Stimulated activated CD4-positive, alpha-beta T cell treated with anti-CD3 and anti-CD28 coated beads, TNF-alpha, amount 100 ng/mL, for 24 hours (primary cell): Measurements from ENCODE around the gene ARG1.
A peak's percentile ranks its signal among the peaks of the same experiment; 100 is the strongest.
"Not testable (repeated sequence)": the region's sequence is repeated elsewhere in the genome, so short reads cannot be mapped to it uniquely, and the experiment has no call there.

ENCODE experiments used
- DNase-seq, 3 experiments: peaks; one replicate each; pipeline ENCODE4 v3.0.0-alpha.2; 2020; ENCODE audit warnings: low read depth in 3 of 3

Gene ARG1

DNA sequence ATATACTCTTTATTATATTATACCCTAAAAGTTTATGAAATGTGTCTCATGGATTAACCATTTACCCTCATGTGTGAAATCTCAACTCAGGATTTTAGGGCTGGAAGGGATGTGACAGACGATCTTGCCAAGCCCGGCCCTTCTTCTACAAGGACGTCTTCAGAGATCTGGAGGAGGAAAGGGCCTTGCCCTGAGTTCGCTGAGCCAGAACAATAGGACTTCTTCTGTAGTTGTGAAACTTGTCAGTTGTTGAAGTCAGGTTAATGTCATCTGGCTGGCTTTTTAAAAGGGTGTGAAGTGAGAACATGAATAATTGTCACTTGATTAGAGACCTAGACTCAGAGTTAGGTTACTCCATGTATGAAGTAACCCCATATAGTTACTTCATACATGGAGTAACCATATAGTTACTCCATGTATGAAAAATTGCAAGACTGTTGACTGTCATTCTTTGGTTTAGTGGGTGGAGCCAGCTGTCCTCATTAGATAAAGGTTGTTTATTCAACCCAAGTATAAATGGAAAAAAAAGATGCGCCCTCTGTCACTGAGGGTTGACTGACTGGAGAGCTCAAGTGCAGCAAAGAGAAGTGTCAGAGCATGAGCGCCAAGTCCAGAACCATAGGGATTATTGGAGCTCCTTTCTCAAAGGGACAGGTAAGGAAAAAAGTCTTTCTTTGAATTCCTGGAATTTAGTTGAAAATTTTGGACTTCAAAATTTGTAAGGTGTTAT lies at the start of gene ARG1:
Gene ARG1 (plus strand): TSS at position 541 of the 730 bp plus-strand sequence. CDS start 57 bp downstream, at position 598.
- DNase-seq: no peak

DNA sequence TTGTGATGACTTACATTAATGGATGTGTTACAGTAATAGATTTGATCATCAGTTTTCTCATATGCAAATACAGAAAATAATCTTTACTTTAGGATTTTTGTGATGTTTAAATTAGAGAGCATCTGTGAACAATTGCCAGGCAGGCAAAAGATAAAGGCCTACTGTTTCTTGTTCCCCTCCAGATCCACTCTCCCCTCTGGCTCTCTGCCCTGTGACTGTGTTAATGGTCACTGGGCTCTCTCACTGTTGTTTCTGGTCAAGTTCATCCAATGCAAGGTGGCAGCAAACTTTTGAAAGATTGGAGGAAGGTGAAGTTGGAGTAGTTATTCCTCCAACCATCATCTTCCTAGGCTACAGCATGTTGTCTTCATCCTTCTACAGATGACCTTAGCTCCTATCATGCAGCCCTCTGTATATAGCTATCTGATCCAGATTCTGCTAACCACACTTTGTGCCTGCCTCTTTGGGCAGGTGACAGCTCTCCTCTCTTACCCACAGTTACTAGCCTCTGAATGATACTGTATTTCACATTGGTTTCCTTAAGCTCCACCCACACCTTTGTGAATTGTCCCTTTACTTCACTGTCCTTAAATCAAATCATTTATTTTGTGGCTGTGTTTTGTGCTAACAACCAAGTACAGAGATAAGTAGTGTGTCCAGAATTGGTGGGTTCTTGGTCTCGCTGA lies 48.9 kb upstream of the ARG1 start:
- DNase-seq: no peak

DNA sequence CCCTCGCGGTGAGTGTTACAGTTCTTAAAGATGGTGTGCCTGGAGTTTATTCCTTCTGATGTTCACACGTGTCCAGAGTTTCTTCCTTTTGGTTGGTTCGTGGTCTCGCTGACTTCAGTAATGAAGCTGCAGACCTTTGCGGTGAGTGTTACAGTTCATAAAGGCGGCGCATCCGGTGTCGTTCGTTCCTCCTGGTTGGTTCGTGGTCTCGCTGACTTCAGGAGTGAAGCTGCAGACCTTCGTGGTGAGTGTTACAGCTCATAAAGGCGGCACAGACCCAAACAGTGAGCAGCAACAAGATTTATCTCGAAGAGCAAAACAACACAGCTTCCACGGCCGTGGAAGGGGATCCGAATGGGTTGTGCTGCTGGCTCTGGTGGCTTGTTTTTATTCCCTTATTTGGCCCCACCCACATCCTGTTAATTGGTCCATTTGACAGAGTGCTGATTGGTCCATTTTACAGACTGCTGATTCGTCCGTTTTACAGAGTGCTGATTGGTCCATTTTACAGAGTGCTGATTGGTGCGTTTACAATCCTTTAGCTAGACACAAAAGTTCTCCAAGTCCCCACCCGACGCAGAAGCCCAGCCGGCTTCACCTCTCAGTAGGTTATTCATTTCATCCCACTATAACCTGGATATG lies 48.2 kb upstream of the ARG1 start:
- DNase-seq: no peak

- not testable (repeated sequence) for DNase-seq
Observed at GRCh38 chr6:131530936-131531335, 42.1 kb upstream of the ARG1 start.

DNA sequence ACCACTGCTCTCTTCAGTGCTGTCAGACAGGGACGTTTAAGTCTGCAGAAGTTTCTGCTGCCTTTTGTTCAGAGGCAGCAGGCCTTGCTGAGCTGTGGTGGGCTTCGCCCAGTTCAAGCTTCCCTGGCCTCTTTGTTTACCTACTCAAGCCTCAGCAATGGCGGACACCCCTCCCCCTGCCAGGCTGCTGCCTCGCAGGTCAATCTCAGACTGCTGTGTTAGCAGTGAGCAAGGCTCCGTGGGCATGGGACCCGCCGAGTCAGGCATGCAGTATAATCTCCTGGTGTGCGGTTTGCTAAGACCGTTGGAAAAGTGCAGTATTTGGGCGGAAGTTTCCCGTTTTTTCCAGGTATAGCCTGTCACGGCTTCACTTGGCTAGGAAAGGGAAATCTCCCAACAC lies 41.3 kb upstream of the ARG1 start:
- not testable (repeated sequence) for DNase-seq

DNA sequence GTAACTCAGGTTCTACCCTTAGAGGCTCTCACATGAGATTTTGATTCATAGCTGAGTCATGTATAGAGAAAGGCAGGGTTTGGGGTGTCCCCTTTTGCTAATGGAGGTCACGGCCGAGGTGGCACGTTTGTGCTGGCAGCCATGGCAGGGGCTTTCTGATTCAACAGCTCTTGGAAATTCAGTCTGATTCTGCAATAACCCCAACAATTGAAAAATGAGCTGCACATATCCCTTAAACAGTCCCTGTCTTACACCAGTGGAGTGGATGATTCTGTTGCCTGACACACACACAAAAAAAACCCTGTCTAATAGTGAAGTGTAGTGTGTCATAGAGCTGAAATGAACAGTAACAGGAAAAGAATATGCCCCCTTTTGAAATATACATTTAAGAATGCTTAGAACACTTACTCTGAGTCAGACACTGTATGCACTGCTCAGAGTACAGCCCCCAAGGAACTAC lies 40.4 kb upstream of the ARG1 start:
- peak in 2 of 3 experiments; percentile 34 to 60 for DNase-seq

DNA sequence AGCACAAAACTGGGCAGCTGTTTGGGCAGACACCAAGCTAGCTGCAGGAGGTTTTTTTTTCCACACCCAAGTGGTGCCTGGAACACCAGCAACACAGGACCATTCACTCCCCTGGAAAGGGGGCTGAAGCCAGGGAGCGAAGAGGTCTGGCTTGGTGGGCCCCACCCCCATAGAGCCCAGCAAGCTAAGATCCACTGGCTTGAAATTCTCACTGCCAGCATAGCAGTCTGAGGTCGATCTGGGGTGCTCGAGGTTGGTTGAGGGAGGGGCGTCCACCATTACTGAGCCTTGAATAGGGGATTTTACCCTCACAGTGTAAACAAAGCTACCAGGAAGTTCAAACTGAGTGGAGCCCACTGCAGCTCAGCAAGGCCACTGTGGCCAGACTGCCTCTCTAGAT lies 34.4 kb upstream of the ARG1 start:
- not testable (repeated sequence) for DNase-seq

DNA sequence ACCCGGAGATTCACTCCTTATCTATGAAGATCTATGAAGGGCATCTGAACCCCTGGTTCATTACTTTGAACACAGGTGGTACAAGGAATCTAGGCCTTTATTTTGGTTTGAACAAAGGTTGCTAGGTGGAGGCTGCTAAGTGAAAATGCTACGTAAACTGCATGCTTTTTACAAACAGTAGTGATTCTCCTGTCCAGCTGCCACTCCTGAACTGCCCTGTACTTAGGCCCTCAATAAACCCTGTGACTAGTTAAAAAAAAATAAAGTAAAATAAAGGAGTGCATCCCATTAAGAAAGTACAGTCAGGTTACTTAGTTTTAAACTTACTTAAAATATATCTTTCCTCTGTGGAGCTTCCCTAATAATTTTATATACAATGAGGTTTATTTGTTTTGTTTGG lies 27.7 kb upstream of the ARG1 start:
- no peak for DNase-seq

GRCh38 chr6:131547488-131547887 lies 25.5 kb upstream of the ARG1 start:
- no peak for DNase-seq

DNA sequence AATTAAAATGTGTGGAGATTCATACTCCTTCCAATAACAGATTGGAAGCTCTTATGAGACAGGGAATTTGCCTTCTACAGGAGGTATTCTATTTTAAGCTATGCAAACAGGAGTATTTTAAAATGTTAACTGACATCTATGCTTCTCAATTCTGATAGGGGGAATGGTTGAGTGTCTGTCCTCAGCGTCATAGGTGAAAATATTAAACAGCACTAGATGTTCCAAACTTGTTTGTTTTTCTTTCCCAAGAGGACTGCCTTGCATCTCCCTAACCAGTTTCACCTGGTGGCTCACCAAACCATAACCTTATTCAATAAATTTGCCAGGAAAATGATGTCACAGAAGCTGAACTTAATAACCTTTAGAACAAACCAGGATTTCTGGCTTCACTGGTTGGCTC lies 24.6 kb upstream of the ARG1 start:
- DNase-seq: no peak

DNA sequence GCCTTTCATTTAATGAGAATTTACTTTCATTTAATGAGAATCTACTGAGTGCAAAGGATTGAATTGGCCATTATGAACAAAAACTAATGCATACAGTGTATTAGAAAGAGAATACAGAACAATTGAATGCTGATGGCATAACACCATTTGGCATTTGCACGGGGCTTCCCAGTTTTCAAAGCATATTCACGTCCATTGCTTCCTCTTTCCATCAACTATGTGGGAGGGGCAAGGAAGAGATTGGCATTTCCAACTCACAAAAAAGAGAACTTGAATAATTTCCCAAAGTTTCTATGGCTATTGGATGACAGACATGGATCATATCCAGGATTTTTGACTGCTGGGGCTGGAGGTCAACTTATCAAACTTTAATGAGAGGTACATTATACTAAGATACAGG lies 23.2 kb upstream of the ARG1 start:
- no peak for DNase-seq

DNA sequence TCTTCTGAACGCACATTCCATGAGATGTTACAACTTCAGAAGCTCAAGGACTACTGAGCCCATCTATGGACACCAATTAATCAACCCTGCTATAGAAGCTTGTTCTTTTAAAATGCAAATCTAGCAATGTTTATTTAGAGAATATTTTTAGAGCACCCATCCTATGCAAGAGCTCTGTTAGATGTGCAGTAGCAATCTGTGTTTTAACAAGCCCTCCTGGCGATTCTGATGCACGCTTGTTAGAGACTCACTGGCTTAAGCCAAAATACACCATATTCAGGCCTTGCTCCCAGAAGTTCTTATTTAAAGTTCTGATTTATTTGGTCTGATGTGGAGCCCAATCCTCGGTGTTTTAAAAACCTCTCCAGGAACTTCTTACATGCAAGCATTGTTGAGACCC lies 21.1 kb upstream of the ARG1 start:
- DNase-seq: no peak

GRCh38 chr6:131552572-131552971 lies 20.5 kb upstream of the ARG1 start:
- DNase-seq: no peak

DNA sequence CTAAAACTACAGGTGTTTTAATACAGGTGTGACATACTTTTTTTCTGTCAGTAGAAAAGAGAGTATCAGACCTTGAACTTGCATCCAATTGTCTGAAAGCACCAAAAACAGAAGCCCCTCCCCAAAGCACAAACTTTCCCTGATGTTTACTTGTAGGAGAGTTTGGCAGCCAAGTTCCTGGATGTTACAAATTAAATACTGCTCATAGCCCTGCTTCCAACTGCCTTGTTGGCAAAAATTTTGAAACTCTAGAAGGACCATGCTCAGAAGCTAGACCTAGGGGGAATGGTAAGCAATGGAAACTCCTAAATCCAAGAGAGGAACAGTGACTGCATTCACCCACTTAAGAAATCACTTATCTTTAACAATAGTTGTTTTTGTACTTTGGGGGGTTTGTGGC lies 17.0 kb upstream of the ARG1 start:
- no peak for DNase-seq

GRCh38 chr6:131558922-131559321 lies 14.1 kb upstream of the ARG1 start:
- DNase-seq: no peak

DNA sequence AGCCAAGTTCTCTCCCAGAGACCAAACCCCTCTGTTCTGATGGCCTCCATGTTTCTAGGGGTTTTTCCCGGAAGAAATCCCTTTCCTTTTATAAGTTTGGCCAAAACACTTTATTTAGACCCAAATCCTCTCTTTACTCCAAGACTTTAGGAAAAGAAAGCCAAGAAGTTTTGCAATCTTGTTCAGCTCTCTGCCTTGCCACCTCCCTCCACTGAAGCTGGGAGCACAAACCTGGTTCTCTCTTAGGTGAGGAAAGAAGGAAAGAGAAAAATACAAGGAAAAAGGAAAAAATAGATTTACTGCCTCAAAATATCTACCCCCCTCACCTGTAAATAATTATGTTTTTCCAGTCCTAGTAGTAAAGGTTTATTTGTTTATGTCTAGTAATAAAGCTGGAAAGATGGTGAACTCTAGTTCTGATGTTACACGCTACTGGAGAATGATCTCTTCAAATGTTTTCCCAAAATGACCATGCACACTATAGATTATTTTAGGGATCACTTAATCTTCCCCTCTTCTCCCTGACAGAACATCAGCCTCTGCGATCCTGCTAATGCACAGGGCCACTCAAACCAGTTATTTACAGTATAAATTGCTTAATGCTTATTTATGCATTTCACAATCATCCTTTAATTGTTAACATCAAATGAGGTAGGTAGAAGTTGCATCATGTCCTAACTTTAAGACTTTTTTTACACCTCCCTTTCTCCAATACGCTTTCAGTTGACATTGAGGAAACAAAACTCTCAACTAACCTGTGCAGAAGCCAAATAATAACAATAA lies 10.9 kb upstream of the ARG1 start:
- no peak for DNase-seq

DNA sequence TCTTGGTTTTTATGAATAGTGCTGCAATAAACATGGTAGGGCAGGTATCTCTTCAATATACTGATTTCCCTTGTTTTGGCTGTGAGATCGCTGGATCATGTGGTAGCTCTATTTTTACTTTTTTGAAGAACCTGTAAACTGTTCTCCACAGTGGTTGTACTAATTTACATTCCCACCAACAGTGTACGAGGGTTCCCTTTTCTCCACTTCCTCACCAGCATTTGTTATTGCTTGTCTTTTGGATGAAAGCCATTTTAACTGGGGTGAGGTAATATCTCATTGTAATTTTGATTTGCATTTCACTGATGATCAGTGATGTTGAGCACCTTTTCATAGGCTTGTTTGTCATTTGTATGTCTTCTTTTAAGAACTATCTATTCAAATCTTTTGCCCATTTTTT lies 8.0 kb upstream of the ARG1 start:
- no peak for DNase-seq

DNA sequence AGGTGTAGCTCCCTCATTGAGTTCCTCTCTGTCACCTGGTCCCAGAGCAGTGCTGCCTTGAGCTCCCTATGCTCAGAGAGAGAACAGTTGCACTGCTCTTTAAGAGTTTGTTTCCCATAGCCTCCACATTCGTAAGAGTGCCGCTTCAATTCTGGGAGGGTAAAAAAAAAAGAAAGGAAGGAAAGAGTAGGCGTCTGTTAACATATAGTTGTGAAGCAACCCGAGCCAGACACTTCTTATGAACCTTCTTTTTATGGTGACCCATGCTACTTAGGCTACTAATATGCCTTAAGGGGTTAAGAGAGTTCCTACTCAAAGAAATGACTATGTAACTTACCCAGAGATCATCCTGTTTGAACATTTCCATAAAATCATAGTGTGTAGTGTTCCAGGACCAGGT lies 4.3 kb upstream of the ARG1 start:
- DNase-seq: no peak

GRCh38 chr6:131574133-131574532 lies 1.1 kb downstream of the ARG1 start:
- no peak for DNase-seq

GRCh38 chr6:131574686-131575085 lies 1.7 kb downstream of the ARG1 start:
- no peak for DNase-seq

GRCh38 chr6:131575834-131576478 lies 2.9 kb downstream of the ARG1 start:
- no peak for DNase-seq

DNA sequence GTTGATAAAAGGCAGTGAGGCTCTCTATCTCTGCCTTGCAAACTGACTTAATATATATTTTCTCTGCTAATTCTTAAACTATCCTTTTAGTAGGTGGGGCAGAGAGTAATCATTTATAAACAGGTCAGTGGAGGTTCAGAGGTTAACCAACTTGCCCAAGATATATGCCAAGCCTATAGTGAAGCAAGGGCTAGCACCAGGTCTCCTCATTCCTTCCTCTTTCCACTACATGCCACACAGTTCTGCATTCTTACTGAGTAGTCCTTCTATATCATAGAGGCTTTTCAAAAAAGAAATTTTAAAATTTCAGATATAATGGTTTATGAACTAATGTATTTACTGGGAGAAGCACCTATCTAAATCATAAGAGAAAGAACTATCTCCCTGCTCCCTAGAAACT lies 8.5 kb downstream of the ARG1 start:
- no peak for DNase-seq
